ENCODE results near the gene GRID2. TPM values are rescaled to one million over a fixed set of nuclear protein-coding genes. Genes with fewer than 3 reads are reported as not detected.
"Not testable (repeated sequence)": the region's sequence is repeated elsewhere in the genome, so short reads cannot be mapped to it uniquely, and the experiment has no call there.

Gene GRID2
- total RNA-seq, 6 donors from 2014 or later = 0.76 TPM; not detected in 5

DNA sequence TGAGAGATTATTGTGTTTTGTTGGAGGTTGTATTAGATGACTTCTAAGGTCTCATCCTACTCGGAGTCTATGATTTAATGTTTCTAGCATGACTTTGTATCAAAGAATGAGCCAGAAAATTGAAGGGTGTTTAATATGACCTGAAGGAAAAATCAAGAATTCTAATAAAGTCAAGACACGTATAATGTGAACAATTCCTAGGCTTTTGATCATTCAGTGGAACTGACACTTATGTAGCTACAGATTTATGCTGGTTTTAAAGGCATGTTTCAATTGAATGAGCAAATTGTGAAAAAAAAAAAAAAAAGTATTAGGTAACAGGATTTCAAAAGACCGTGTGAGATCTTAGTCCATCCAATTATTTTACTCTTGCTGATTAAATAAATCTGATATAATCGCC lies 64.9 kb downstream of the GRID2 start:
- no peak for TF ChIP-seq EP300 (IDR thresholded peaks at IDR 0.05)
- TF ChIP-seq POLR2A (IDR thresholded peaks at IDR 0.05) = no peak
- no peak for TF ChIP-seq POLR2AphosphoS5 (IDR thresholded peaks at IDR 0.05)
- TF ChIP-seq, protein P1, sequence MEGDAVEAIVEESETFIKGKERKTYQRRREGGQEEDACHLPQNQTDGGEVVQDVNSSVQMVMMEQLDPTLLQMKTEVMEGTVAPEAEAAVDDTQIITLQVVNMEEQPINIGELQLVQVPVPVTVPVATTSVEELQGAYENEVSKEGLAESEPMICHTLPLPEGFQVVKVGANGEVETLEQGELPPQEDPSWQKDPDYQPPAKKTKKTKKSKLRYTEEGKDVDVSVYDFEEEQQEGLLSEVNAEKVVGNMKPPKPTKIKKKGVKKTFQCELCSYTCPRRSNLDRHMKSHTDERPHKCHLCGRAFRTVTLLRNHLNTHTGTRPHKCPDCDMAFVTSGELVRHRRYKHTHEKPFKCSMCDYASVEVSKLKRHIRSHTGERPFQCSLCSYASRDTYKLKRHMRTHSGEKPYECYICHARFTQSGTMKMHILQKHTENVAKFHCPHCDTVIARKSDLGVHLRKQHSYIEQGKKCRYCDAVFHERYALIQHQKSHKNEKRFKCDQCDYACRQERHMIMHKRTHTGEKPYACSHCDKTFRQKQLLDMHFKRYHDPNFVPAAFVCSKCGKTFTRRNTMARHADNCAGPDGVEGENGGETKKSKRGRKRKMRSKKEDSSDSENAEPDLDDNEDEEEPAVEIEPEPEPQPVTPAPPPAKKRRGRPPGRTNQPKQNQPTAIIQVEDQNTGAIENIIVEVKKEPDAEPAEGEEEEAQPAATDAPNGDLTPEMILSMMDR (IDR thresholded peaks at IDR 0.05) = no peak
- H3K36me3 ChIP-seq = no peaks in the 10 kb centered on the region
- no peak for DNase-seq
- no peaks in the 10 kb centered on the region for H3K4me1 ChIP-seq
- no peak for ATAC-seq (ENCODE audit: low FRiP score in 2 of 2)
- no peak overlapping the region for H3K27ac ChIP-seq
- no peaks in the 10 kb centered on the region for H3K27me3 ChIP-seq
- H3K9me3 ChIP-seq = no peaks in the 10 kb centered on the region
- no peak overlapping the region for H3K4me3 ChIP-seq
- WGBS, 2 donors = 88 to 91% methylated on average over 4 of the region's 4 CpGs

DNA sequence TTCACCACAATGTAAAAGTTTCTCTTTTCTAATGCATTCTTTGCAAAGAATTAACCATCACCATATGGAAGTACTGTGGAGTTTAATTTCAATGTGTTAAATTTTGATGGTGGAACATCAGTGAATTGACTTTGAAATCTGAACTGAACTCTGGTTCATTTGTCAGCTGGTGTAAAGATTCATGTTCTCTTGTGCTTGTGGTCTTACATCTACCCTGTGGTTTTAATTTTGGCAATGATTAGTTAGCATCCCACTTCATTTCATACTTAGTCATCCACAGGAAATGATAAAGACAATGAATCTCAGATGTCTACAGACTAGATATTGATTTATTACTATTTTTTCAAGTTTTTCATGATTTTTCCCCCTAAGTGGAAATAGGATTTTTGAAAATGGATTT lies 77.8 kb downstream of the GRID2 start:
- no peaks in the 10 kb centered on the region for H3K36me3 ChIP-seq
- no peak overlapping the region for H3K27ac ChIP-seq
- DNase-seq (no peak), ATAC-seq (ENCODE audit: low FRiP score in 2 of 2) (no peak)
- TF ChIP-seq POLR2A (IDR thresholded peaks at IDR 0.05) (no peak), POLR2AphosphoS5 (IDR thresholded peaks at IDR 0.05) (no peak), EP300 (IDR thresholded peaks at IDR 0.05) (no peak)
- TF ChIP-seq, protein P1 (IDR thresholded peaks at IDR 0.05) = no peak
- H3K4me1 ChIP-seq = no peaks in the 10 kb centered on the region
- no peaks in the 10 kb centered on the region for H3K9me3 ChIP-seq
- no peaks in the 10 kb centered on the region for H3K27me3 ChIP-seq
- H3K4me3 ChIP-seq = no peak overlapping the region

DNA sequence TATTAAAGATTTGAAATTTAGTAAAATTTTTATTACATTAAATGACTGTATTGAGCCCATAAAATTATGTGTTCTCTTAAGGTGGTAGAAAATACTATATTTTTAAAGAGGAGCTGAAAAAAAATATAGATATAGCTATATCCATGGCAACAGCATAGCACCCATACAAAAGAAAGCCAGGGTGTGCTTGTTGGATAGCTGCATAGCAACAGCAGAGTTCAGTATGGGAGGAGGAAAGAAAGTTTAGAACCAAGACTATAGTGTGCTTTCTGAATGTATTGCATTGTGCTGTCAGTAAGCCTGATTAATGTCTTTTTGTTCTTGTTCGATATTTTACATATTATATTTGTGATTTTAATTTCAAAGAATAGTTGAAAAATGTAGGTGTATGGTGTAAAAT lies 78.4 kb downstream of the GRID2 start:
- Histone ChIP-seq H3K4me1 (no peaks in the 10 kb centered on the region), H3K27ac (no peak overlapping the region), H3K27me3 (no peaks in the 10 kb centered on the region), H3K4me3 (no peak overlapping the region), H3K36me3 (no peaks in the 10 kb centered on the region), H3K9me3 (no peaks in the 10 kb centered on the region)
- DNase-seq (no peak), ATAC-seq (ENCODE audit: low FRiP score in 2 of 2) (no peak)
- TF ChIP-seq POLR2AphosphoS5 (IDR thresholded peaks at IDR 0.05) (no peak), POLR2A (IDR thresholded peaks at IDR 0.05) (no peak), EP300 (IDR thresholded peaks at IDR 0.05) (no peak)
- TF ChIP-seq, protein P1 (IDR thresholded peaks at IDR 0.05) = no peak
- 78 to 84% methylated on average over 1 of the region's 1 CpG for WGBS, 2 donors

DNA sequence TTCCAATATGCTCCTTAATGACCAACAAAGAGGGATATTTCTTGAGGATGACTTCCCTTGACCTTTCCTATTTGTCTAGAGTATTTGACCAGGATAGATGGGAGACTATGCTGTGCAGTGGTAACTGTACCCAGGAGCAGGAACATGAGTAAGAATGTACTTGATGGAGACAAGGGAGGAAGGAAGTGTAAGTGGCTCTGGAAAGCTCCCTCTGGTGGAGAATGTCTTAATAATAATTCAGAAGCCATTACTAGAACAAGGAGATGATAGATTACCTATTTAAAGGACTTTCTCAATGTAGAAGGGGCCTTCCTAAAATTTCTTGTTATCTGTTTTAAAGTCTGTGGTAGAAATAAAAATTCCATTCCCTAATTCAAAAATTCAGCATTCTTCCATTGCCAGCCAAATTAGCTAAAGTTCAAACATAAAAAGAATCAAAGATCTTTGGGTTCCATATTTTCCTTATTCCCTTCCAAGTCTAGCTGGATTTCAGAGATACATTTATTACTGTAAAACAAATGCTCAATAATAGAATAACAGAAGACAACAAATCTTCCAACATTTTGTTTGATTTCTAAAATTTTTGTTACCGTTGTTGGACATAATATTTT lies 83.8 kb downstream of the GRID2 start:
- Histone ChIP-seq H3K27me3 (no peaks in the 10 kb centered on the region), H3K36me3 (no peaks in the 10 kb centered on the region), H3K27ac (no peak overlapping the region), H3K4me3 (no peak overlapping the region), H3K9me3 (no peaks in the 10 kb centered on the region), H3K4me1 (no peaks in the 10 kb centered on the region)
- no peak for TF ChIP-seq POLR2AphosphoS5 (IDR thresholded peaks at IDR 0.05)
- TF ChIP-seq EP300 (IDR thresholded peaks at IDR 0.05) = no peak
- TF ChIP-seq, protein P1 (IDR thresholded peaks at IDR 0.05) = peak in 4 of 6 experiments; percentile 27 to 53 (median 35)
- no peak for TF ChIP-seq POLR2A (IDR thresholded peaks at IDR 0.05)
- DNase-seq (no peak), ATAC-seq (ENCODE audit: low FRiP score in 2 of 2) (peak in 1 of 2 donors; percentile 46)
- WGBS, 2 donors = 86 to 97% methylated on average over 1 of the region's 1 CpG

DNA sequence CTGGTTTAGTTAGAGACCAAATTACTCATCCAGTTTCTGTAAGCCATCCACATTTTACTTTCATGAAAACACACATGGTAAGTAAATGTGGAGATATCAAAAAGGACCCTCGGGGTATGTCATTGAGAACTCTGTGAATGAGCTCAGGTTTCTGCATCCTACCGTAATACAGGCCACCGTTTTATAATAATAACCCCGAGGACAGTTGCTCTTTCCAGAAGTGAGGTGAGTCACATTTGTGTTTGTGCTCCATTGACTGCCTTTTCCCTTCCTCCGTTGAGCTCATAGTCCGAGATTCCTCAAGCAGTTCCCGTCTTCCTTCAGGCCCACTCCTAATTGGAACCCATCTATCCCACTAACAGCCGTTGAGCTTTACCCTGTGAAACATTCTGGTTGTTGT lies 95.3 kb downstream of the GRID2 start:
- H3K4me1 ChIP-seq = no peaks in the 10 kb centered on the region
- DNase-seq (no peak), ATAC-seq (ENCODE audit: low FRiP score in 2 of 2) (no peak)
- no peaks in the 10 kb centered on the region for H3K36me3 ChIP-seq
- no peaks in the 10 kb centered on the region for H3K27me3 ChIP-seq
- H3K4me3 ChIP-seq = no peak overlapping the region
- TF ChIP-seq POLR2AphosphoS5 (IDR thresholded peaks at IDR 0.05) (no peak), EP300 (IDR thresholded peaks at IDR 0.05) (no peak)
- H3K9me3 ChIP-seq = no peaks in the 10 kb centered on the region
- H3K27ac ChIP-seq = no peak overlapping the region
- WGBS, 2 donors = 83 to 90% methylated on average over 8 of the region's 8 CpGs

DNA sequence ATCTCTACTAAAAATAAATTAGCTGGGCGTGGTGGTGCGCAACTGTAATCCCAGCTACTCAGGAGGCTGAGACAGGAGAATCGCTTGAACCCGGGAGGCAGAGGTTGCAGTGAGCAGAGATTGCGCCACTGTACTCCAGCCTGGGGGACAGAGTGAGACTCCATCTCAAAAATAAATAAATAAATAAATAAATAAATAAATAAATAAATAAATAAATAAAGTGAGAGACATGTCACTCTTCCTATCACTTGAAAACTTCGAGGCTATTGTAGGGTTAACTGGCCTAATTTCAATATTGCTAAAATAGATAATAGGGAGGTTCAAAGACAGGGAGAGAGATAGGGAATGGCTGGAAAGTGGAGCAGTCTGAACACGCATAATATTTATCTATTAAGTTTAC lies 99.8 kb downstream of the GRID2 start:
- H3K27ac ChIP-seq; ATAC-seq (ENCODE audit: low FRiP score in 2 of 2); H3K27me3 ChIP-seq; DNase-seq; H3K4me1 ChIP-seq; H3K4me3 ChIP-seq; H3K36me3 ChIP-seq; H3K9me3 ChIP-seq: not testable (repeated sequence)
- 84 to 92% methylated on average over 7 of the region's 7 CpGs for WGBS, 2 donors

Measured in upper lobe of left lung (tissue), 6 donors.